Astrocyte (in vitro differentiated cells and primary cell): ENCODE measurements around the gene PLA2G4E. TPM values are rescaled to one million over a fixed set of nuclear protein-coding genes. Genes with fewer than 3 reads are reported as not detected.

Experiments
- DNase-seq: peaks from one replicate; pipeline ENCODE4 v3.0.0-alpha.2; 2010; ENCODE audit warnings: low read depth
- FAIRE-seq: peaks from 2 replicates; lab custom pipeline; 2011; peaks lifted over from hg19 to GRCh38; lab: Jason Lieb, UNC
- H2AFZ ChIP-seq: 2 replicates; pipeline ENCODE4 v1.6.0; 2012; ENCODE audit warnings: low read depth, low read length, inconsistent platforms
- H3K27ac ChIP-seq: 2 replicates; pipeline ENCODE4 v1.5.1; 2011; ENCODE audit warnings: low read depth, low read length, inconsistent platforms
- H3K27me3 ChIP-seq: 2 replicates; pipeline ENCODE4 v1.6.0; 2011; ENCODE audit warnings: low read length, inconsistent platforms; ENCODE audit not compliant: insufficient read depth
- H3K36me3 ChIP-seq: 2 replicates; pipeline ENCODE4 v1.5.1; 2011; ENCODE audit warnings: low read length, inconsistent platforms; ENCODE audit not compliant: insufficient read depth
- H3K4me1 ChIP-seq: 2 replicates; pipeline ENCODE4 v1.5.1; 2011; ENCODE audit warnings: low read length, inconsistent platforms; ENCODE audit not compliant: insufficient read depth
- H3K4me2 ChIP-seq: 2 replicates; pipeline ENCODE4 v1.6.0; 2012; ENCODE audit warnings: low read length, inconsistent platforms
- H3K4me3 ChIP-seq: 2 replicates; pipeline ENCODE4 v1.5.1; 2011; ENCODE audit warnings: low read depth, mild to moderate bottlenecking, low read length, inconsistent platforms; ENCODE audit not compliant: insufficient read depth
- H3K79me2 ChIP-seq: 2 replicates; pipeline ENCODE4 v1.6.0; 2012; ENCODE audit warnings: mild to moderate bottlenecking, low read length, inconsistent platforms; ENCODE audit not compliant: insufficient read depth
- H3K9ac ChIP-seq: 2 replicates; pipeline ENCODE4 v1.6.0; 2012; ENCODE audit warnings: mild to moderate bottlenecking, low read length, inconsistent platforms
- H3K9me3 ChIP-seq: 2 replicates; pipeline ENCODE4 v1.5.1; 2012; ENCODE audit warnings: low read depth, mild to moderate bottlenecking, low read length, inconsistent platforms; ENCODE audit not compliant: insufficient read depth
- H4K20me1 ChIP-seq: 2 replicates; pipeline ENCODE4 v1.6.0; 2012; ENCODE audit warnings: low read length, inconsistent platforms; ENCODE audit not compliant: insufficient read depth
- H3K27ac Mint-ChIP-seq: one replicate; pipeline ENCODE4 v1.8.0; 2021; ENCODE audit warnings: mild to moderate bottlenecking, mixed read lengths; ENCODE audit not compliant: unreplicated experiment
- H3K27me3 Mint-ChIP-seq: one replicate; pipeline ENCODE4 v1.8.0; 2021; ENCODE audit warnings: low read depth, mixed read lengths; ENCODE audit not compliant: unreplicated experiment
- H3K36me3 Mint-ChIP-seq: one replicate; pipeline ENCODE4 v1.8.0; 2021; ENCODE audit warnings: low read depth, mixed read lengths; ENCODE audit not compliant: unreplicated experiment
- H3K4me1 Mint-ChIP-seq: one replicate; pipeline ENCODE4 v1.8.0; 2021; ENCODE audit warnings: low read depth, mixed read lengths; ENCODE audit not compliant: unreplicated experiment
- H3K4me3 Mint-ChIP-seq: one replicate; pipeline ENCODE4 v1.8.0; 2021; ENCODE audit warnings: mild to moderate bottlenecking, moderate library complexity, mixed read lengths; ENCODE audit not compliant: unreplicated experiment
- H3K9me3 Mint-ChIP-seq: one replicate; pipeline ENCODE4 v1.8.0; 2021; ENCODE audit warnings: mild to moderate bottlenecking, mixed read lengths; ENCODE audit not compliant: unreplicated experiment
- EZH2 ChIP-seq: IDR thresholded peaks from 2 replicates; pipeline ENCODE4 v1.6.1; 2012; ENCODE audit warnings: mild to moderate bottlenecking, low read length, inconsistent platforms; ENCODE audit not compliant: insufficient read depth
- total RNA-seq: library from RNA; stranded (reverse); gene quantifications from 2 replicates; pipeline ENCODE4 v1.2.1, GENCODE V29; 2021
- TF ChIP-seq, protein P1 (sequence below): IDR thresholded peaks from 2 replicates; pipeline ENCODE4 v1.5.1; 2011; ENCODE audit warnings: low read depth, mild to moderate bottlenecking, inconsistent platforms, low read length, moderate library complexity; ENCODE audit not compliant: insufficient read depth

PLA2G4E gene
- total RNA-seq, 1 donor from 2014 or later: not detected

DNA sequence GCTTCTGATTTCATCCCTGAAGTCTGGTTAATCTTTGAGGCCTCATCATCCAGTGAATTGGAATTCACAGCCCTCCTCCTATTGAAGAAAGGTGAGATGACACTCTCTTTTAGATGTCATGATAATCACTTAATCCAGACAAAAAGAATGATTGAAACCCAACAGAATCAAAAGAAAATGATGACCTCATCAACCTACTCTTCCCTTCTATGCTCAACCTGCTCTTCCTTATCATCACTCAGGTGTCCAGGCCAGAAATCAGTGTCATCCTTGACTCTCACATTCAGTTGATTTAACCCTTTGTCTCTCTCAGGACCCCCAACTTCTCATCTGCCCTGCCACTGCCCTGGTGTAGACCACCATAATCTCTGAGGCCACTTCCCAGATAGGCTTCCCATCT, 11.8 kb downstream of the PLA2G4E start:
- H3K36me3 ChIP-seq: no peaks in the 10 kb centered on the region
- FAIRE-seq: no peak

DNA sequence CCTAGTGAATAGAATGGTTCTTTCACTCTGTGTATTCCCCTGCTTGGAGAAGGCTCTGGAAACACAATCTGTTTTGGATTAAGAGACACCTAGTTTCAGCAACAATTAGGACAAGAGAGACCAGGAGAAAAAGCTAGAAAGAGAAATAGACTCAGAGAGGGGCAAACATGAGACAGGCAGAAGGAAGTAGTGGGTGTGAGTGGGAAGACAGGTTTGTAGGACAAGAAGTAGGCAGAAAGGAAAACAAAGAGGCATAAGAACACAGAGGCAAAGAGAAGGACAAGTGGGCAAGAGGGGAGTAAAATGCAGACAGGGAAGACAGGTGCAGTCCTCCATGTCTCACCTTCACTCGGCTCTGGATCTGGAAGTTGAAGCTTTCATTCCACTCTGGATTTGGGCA, 13.5 kb downstream of the PLA2G4E start:
- H3K4me2 ChIP-seq: no peak overlapping the region
- H4K20me1 ChIP-seq: no peaks in the 10 kb centered on the region
- Mint-ChIP-seq H3K27me3 (peaks cover 56% of the 10 kb centered on the region), H3K4me1 (peaks cover 6% of the 10 kb centered on the region), H3K27ac (no peak overlapping the region), H3K36me3 (no peaks in the 10 kb centered on the region), H3K4me3 (no peak overlapping the region), H3K9me3 (peaks cover 10% of the 10 kb centered on the region)
- H3K4me3 ChIP-seq: no peak overlapping the region
- H3K79me2 ChIP-seq: no peaks in the 10 kb centered on the region
- peaks cover 4% of the 10 kb centered on the region for H3K9me3 ChIP-seq
- H3K27ac ChIP-seq: no peak overlapping the region
- H3K9ac ChIP-seq: no peak overlapping the region
- H3K4me1 ChIP-seq: no peaks in the 10 kb centered on the region
- H3K36me3 ChIP-seq: no peaks in the 10 kb centered on the region
- no peak for DNase-seq
- FAIRE-seq: no peak
- TF ChIP-seq, protein P1, sequence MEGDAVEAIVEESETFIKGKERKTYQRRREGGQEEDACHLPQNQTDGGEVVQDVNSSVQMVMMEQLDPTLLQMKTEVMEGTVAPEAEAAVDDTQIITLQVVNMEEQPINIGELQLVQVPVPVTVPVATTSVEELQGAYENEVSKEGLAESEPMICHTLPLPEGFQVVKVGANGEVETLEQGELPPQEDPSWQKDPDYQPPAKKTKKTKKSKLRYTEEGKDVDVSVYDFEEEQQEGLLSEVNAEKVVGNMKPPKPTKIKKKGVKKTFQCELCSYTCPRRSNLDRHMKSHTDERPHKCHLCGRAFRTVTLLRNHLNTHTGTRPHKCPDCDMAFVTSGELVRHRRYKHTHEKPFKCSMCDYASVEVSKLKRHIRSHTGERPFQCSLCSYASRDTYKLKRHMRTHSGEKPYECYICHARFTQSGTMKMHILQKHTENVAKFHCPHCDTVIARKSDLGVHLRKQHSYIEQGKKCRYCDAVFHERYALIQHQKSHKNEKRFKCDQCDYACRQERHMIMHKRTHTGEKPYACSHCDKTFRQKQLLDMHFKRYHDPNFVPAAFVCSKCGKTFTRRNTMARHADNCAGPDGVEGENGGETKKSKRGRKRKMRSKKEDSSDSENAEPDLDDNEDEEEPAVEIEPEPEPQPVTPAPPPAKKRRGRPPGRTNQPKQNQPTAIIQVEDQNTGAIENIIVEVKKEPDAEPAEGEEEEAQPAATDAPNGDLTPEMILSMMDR: no peak
- no peak for TF ChIP-seq EZH2
- H2AFZ ChIP-seq: no peak overlapping the region
- H3K27me3 ChIP-seq: peaks cover 16% of the 10 kb centered on the region

More for the DNA sequence above, 11.8 kb downstream of the PLA2G4E start:
- Histone ChIP-seq H3K9me3 (peaks cover 4% of the 10 kb centered on the region), H3K27ac (no peak overlapping the region), H3K9ac (no peak overlapping the region), H3K4me2 (no peak overlapping the region), H3K79me2 (no peaks in the 10 kb centered on the region), H4K20me1 (no peaks in the 10 kb centered on the region), H2AFZ (no peak overlapping the region), H3K4me1 (no peaks in the 10 kb centered on the region), H3K4me3 (no peak overlapping the region), H3K27me3 (peaks cover 16% of the 10 kb centered on the region)
- no peak overlapping the region for H3K27ac Mint-ChIP-seq
- H3K36me3 Mint-ChIP-seq: no peaks in the 10 kb centered on the region
- DNase-seq: no peak
- peaks cover 10% of the 10 kb centered on the region for H3K9me3 Mint-ChIP-seq
- H3K27me3 Mint-ChIP-seq: peaks cover 52% of the 10 kb centered on the region
- TF ChIP-seq EZH2: no peak
- TF ChIP-seq, protein P1: no peak
- H3K4me1 Mint-ChIP-seq: peaks cover 6% of the 10 kb centered on the region
- H3K4me3 Mint-ChIP-seq: no peak overlapping the region

DNA sequence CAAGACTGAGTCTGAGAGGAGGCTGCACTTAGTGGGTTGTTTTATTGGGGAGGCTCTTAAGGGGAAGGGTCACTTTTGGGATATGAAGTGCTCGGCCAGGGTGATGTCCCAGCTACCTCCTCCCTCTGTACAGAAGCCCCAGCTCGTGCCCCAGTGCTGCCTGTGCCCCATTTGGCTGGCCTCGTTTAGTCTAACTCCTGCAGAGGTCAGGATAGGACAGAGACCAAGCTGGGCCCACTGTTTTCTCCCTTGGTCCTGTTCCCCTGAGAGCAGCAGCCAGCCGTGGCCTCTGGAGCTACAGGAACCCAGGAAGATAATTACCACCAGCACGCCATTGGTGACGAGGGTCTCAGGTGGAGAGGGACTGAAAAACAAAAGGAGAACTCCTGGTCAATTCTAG, 18.5 kb downstream of the PLA2G4E start:
- no peak overlapping the region for H3K4me2 ChIP-seq
- DNase-seq (no peak), FAIRE-seq (no peak)
- H3K4me3 ChIP-seq: no peak overlapping the region
- no peak overlapping the region for H2AFZ ChIP-seq
- H3K79me2 ChIP-seq: no peaks in the 10 kb centered on the region
- peaks cover 62% of the 10 kb centered on the region for H3K27me3 Mint-ChIP-seq
- peaks cover 4% of the 10 kb centered on the region for H3K9me3 ChIP-seq
- H3K27ac ChIP-seq: no peak overlapping the region
- TF ChIP-seq, protein P1: no peak
- TF ChIP-seq EZH2: no peak
- H3K9ac ChIP-seq: no peak overlapping the region
- no peaks in the 10 kb centered on the region for H4K20me1 ChIP-seq
- peaks cover 25% of the 10 kb centered on the region for H3K27me3 ChIP-seq
- H3K36me3 ChIP-seq: no peaks in the 10 kb centered on the region
- no peak overlapping the region for H3K4me3 Mint-ChIP-seq
- H3K36me3 Mint-ChIP-seq: no peaks in the 10 kb centered on the region
- H3K27ac Mint-ChIP-seq: no peak overlapping the region
- H3K4me1 ChIP-seq: no peaks in the 10 kb centered on the region
- H3K4me1 Mint-ChIP-seq: peaks cover 3% of the 10 kb centered on the region
- H3K9me3 Mint-ChIP-seq: peaks cover 4% of the 10 kb centered on the region
